C4-2B (cell line): ENCODE results near the gene CTSE.

Experiments
- ZFX ChIP-seq: fragments of 450-650 bp; IDR thresholded peaks from 2 replicates; pipeline ENCODE4 v1.6.1; 2017
- TF ChIP-seq, protein P1 (sequence below): fragments of 450-650 bp; conservative IDR thresholded peaks from 2 replicates; pipeline ENCODE4 v1.5.1; 2017; ENCODE audit warnings: mild to moderate bottlenecking

DNA sequence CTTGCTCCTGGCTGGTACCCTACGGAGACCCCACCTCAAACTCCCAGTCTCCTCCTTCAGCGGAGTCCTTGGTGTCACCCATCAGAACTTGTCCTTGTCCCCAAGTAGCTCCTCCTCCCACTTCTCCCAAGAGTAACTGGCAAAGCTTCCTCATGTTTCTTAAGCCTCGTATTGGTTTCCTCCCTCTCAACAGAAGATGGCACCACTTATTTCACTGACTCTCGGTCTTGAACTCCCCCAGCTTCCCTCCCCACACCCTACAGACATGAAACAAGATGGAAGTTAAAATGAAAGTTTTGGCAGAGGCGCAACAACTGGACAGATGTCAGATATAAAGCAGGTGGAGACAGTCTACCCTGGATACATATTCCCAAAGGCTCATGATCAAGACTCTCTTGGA, 33.9 kb downstream of the CTSE start:
- no peak for TF ChIP-seq ZFX
- TF ChIP-seq, protein P1, sequence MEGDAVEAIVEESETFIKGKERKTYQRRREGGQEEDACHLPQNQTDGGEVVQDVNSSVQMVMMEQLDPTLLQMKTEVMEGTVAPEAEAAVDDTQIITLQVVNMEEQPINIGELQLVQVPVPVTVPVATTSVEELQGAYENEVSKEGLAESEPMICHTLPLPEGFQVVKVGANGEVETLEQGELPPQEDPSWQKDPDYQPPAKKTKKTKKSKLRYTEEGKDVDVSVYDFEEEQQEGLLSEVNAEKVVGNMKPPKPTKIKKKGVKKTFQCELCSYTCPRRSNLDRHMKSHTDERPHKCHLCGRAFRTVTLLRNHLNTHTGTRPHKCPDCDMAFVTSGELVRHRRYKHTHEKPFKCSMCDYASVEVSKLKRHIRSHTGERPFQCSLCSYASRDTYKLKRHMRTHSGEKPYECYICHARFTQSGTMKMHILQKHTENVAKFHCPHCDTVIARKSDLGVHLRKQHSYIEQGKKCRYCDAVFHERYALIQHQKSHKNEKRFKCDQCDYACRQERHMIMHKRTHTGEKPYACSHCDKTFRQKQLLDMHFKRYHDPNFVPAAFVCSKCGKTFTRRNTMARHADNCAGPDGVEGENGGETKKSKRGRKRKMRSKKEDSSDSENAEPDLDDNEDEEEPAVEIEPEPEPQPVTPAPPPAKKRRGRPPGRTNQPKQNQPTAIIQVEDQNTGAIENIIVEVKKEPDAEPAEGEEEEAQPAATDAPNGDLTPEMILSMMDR, result no peak
